ENCODE data around the gene GPR141.
"Not testable (repeated sequence)": the region's sequence is repeated elsewhere in the genome, so short reads cannot be mapped to it uniquely, and the experiment has no call there.

GPR141 gene

DNA sequence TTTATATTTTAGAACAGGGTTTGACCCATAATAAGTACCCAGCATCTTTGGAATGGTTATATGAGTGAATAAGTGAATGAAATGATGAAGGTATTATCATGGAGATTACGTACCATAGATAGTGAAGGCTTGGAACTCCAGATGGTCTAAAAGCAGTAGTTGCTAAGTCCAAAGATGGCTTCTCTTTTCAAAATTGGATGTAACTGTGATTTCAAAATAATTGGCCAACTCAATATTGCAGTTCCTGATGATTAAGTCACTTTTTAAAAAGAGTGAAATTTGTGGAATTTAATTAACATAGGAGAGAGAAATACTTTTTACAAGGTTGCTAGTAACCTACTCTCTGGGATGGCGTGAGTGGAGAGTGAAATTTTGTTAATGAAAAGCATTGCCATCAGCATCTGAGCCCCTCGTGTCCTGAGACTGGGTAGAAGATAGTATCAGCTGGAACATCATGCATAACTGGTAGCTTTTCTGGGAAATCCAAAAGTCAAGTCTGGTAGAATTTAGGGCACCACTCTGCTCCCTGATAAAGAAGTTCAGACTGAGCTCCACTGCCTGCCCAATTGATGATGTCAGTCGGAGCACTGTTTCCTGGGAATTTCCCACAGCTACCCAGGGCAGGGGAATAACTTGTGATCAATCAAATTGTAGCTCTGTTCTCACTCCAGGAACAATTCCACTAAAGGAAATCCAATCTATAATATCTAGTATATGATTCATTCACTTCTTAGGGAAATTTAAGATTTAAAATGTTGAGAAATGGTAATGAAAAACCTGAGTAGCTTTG, 3.2 kb downstream of the GPR141 start:
- DNase-seq (ENCODE audit: low spot score) = no peak

GRCh38 chr7:37690206-37690605, 6.6 kb downstream of the GPR141 start:
- DNase-seq (ENCODE audit: low spot score) = no peak

- no peak for DNase-seq (ENCODE audit: low spot score)
These were observed 10.9 kb downstream of the GPR141 start for GRCh38 chr7:37694208-37695094.

GRCh38 chr7:37698276-37698675, 14.7 kb downstream of the GPR141 start:
- DNase-seq (ENCODE audit: low spot score) = no peak

DNA sequence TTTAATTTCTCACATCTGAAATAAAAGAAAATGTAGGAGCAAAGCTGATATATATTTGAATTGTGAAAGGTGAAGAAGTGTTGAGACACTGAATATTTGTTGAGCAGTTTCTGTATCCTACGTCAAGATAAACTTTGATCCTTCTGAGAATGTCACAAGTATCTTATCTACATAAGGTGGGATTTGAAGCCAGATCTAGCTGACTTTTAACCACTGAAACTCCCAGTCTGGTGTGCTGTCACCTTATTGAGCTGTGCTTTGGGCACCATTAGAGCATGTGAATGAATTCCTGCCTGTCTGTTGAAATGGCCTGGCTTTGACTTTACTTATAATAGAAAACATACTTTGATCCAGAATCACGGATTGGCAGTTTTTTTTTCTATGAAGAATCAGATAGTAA, 15.2 kb downstream of the GPR141 start:
- no peak for DNase-seq (ENCODE audit: low spot score)

DNA sequence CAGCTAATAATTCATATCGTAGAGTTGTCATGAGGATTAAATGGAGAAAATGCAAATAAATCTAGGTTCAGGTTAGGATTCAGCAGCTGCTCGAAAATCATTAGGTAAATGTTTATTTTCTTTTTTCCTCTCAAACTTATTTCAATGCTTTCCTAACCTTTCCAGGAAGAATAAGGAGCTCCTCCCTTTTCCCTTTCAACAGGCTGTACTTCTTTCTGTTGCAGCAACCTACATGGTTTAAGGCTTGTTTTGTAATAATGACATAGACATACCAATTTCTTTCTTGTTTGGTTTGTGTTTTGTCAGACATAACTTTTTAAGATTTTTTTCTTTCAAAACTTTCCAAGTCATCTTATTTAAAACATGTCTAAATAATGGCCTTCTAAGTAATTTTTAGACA, 18.2 kb downstream of the GPR141 start:
- DNase-seq (ENCODE audit: low spot score) = no peak

DNA sequence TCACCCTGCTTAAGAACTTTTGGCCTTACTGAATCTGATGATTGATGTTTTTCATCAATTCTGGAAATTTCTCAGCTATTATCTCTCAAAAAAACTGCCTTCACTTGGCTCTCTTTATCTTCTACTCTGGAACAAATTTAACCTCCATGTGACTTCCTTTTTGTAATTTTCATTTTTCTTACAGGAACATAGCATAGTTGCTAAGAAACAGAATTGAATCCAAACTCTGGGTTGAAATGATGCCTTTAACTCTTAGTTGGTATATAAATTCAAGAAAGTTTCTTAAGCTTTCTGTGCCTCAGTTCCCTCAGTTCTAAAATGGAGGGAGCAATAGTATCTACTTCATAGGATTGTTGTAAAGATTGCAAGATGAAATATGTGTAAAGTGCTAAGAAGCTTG, 19.8 kb downstream of the GPR141 start:
- no peak for DNase-seq (ENCODE audit: low spot score)

GRCh38 chr7:37704328-37704833, 20.8 kb downstream of the GPR141 start:
- not testable (repeated sequence) for DNase-seq (ENCODE audit: low spot score)

DNA sequence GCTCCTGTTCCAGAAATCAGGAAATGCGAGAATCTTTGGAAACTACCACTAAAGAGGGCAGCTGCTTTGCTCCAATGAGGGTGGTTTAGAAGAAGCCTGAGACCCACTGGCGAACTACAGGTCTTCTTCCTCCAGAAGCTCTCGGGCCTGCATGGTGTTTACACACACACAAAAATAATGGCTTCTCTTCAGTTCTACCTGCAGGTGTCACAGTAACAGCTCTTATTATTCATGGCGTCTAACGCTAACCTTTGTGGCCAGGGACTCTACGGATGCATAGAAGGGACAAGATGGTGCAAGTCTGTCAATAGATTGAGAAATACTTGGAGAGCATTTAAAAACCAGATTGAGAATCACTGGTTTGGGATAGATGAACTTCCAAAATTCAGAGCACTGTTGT, 22.4 kb downstream of the GPR141 start:
- no peak for DNase-seq (ENCODE audit: low spot score)

- no peak for DNase-seq (ENCODE audit: low spot score)
These were observed 23.2 kb downstream of the GPR141 start for GRCh38 chr7:37706804-37707203.

GRCh38 chr7:37707754-37708485, 24.4 kb downstream of the GPR141 start:
- DNase-seq (ENCODE audit: low spot score) = no peak

GRCh38 chr7:37709631-37710509, 26.3 kb downstream of the GPR141 start:
- no peak for DNase-seq (ENCODE audit: low spot score)

DNA sequence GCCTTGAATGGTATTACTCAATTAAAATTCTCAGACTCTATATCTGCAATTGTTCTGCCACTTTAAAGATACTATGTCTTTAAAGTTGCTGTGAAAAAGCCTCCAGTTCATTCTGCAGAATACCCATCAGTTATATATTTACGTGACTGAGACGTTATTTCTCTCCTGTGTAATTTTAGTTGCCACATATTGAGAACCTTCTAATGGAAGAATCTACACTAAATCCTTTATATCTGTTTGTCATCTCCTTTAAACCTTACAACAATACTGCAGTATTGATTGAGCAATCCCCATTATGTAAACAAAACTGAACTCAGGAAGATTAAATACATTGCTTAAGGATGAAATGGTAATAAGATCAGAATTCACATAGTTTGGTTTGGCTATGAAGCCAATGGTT, 30.0 kb downstream of the GPR141 start:
- no peak for DNase-seq (ENCODE audit: low spot score)

DNA sequence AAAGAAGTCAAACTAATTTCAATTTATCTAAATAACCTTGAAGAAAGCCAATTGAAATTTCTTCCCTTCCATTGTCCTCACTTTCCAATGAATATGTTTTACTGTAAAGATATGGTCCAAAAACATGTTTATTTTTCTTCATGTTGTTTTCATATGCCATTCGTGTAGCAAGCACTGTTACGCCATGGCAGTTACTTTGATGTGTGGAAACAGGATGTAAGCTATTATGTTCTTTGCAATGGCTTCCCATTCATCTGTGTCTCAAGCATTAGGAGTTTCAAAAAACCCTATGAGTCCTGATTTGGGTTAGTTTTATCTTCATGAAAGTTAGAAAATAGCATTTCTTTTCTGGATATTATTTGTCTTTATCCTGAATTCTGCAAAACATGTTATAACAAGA, 31.0 kb downstream of the GPR141 start:
- DNase-seq (ENCODE audit: low spot score) = no peak

DNA sequence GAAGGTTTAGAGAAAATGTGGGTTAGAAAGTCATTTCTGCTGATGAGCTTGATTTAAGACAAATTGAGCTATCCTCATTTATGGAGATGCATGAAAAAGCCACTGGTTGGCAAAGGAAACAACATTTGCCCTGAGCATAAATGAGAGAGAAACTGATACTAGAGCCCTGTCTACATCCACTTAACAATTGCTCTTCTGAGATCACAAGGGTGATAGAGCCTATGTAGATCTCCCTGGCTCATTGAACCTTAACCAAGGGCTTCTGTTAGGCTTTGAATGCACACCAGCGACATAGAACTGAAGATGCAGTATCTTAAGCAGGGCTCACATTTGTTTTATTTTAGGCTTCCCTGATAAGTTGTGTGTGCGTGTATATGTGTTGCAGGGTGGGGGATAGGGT, 35.0 kb downstream of the GPR141 start:
- DNase-seq (ENCODE audit: low spot score) = no peak

DNA sequence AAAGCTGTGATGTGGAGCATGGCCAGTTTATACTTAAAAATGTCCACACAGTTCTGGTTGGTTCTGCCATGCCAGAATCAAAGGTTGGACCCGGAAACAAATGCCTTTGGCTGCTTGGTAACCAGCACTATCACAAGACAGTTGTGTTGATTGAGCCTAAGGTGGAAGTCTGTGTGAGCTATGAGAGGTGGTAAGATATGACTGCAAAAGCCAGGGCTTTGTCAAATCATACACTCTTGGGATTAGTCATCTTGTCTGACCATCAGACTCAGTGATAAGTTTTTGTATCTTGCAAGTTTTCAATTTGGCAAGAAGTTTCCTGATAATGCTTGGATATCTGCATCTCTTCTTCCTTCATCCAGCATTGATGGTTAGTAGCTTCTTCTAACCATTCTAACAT, 35.5 kb downstream of the GPR141 start:
- DNase-seq (ENCODE audit: low spot score) = no peak

GRCh38 chr7:37724732-37725131, 41.2 kb downstream of the GPR141 start:
- no peak for DNase-seq (ENCODE audit: low spot score)

DNA sequence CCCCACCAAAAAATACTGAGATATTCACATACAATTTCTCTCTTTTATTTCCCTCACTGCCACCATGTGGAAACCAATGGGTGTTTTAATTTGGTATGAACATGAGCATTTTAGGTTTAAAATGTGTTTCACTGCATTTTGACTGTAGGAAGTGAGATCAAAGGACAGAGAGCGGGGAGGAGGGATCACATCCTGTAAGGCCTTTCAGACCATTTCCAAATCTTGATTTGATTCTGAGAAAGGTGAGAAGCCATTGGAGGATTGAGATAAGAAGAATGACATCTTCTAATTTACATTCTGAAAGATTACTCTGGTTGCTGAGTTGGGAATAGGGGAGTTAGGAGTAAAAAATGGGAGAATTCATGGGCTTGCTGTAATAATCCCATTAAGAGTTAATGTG, 42.5 kb downstream of the GPR141 start:
- DNase-seq (ENCODE audit: low spot score) = no peak

- DNase-seq (ENCODE audit: low spot score) = no peak
These were observed 45.2 kb downstream of the GPR141 start for GRCh38 chr7:37728747-37729146.

DNA sequence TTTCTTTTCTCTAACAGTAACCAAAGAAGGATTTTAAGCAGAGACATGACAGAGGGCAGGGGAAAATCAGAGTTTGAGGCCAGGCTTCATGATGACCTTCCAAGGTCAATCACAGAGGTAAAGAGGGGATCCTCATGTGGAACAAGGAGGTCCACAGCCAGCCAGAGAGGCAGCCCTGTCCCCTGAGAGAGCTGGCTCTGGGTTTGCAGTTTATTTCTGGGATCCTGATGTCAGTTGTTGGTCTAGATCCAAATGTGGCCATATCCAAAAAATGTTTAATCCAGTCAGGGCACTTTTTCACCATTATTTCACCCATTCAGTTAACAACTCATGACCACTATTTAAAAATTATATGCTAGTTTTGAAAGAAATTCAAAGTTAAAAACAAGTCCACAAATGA, 45.6 kb downstream of the GPR141 start:
- DNase-seq (ENCODE audit: low spot score) = no peak

DNA sequence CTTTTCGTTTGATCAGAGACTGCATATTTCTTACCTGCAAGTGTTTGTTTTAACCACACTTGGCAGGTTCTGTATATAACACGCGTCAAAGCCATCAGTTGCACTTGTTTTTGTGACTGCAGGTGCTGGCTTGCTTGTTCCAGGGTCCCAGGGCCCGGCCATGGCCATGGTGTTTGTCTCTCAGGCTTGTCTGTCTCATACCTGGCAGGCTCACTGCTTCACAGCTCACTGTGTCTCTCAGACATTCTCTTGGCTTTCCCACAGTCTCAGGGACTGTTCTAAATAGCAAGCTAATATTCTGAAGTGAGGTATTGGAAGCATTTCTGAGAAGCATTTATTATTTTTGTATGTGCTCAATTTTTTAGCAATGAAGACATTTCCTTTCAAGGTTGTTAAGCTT, 46.9 kb downstream of the GPR141 start:
- no peak for DNase-seq (ENCODE audit: low spot score)

Data from SW480 (cell line).